ENCODE measurements around the gene WDR89.

GRCh38 chr14:63652406-63652805 lies 10.7 kb upstream of the WDR89 start:
- no peak for TF ChIP-seq CTCF (IDR thresholded peaks at IDR 0.05)
- no peak for TF ChIP-seq ZFX (IDR thresholded peaks at IDR 0.05; ENCODE audit: borderline replicate concordance)

All from 22Rv1 (cell line).